Measurements from ENCODE around the gene SLC27A5. TPM values are rescaled to one million over a fixed set of nuclear protein-coding genes. Genes with fewer than 3 reads are reported as not detected.

SLC27A5 gene
- total and polyA plus RNA-seq, 2 experiments from 2014 or later: 3.6 to 5.1 TPM

GRCh38 chr19:58520257-58520599 is 8.4 kb upstream of the SLC27A5 start:
- Histone ChIP-seq H3K4me1 (ENCODE audit: insufficient read depth) (peaks cover 12% of the 10 kb centered on the region), H4K20me1 (ENCODE audit: insufficient read depth) (no peaks in the 10 kb centered on the region), H3K4me2 (ENCODE audit: unreplicated experiment) (peak overlapping the region; percentile 95), H3K9me3 (ENCODE audit: low read depth) (no peaks in the 10 kb centered on the region), H2AFZ (peak overlapping the region; percentile 85), H3K4me3 (peak overlapping the region; percentile 94), H3K79me2 (ENCODE audit: insufficient read depth) (peaks cover 36% of the 10 kb centered on the region), H3K27ac (peak overlapping the region; percentile 89), H3K36me3 (ENCODE audit: low read depth) (peaks cover 5% of the 10 kb centered on the region; the same call in 1 of the 2 replicates), H3K9me2 (ENCODE audit: insufficient read depth) (no peaks in the 10 kb centered on the region), H3F3A (ENCODE audit: insufficient read depth) (peaks cover 18% of the 10 kb centered on the region; the same call in 1 of the 2 replicates), H3K27me3 (replicated peaks; ENCODE audit: insufficient read depth) (no peaks in the 10 kb centered on the region), H3K9ac (peak overlapping the region; percentile 97)
- DNase-seq: no peak
- in situ Hi-C loops (cut with MboI): no loop called here
- TF ChIP-seq EZH2 (IDR thresholded peaks at IDR 0.05; ENCODE audit: insufficient read depth, poor library complexity, severe bottlenecking) (no peak), EZH2phosphoT487 (IDR thresholded peaks at IDR 0.05; ENCODE audit: insufficient read depth, low read depth) (no peak)
- WGBS, 2 experiments (ENCODE audit: low coverage in 1 of 2, low lambda C conversion rate in 2 of 2, missing lambda C conversion rate in 2 of 2): 1 to 2% methylated on average over 7 of the region's 7 CpGs

GRCh38 chr19:58519355-58520256 is 7.8 kb upstream of the SLC27A5 start, which contains the start of gene ZBTB45:
TSS of gene ZBTB45 (minus strand) at chr19:58519810. CDS start at chr19:58517673, 2,137 bp downstream.
- WGBS, 2 experiments (ENCODE audit: low coverage in 1 of 2, low lambda C conversion rate in 2 of 2, missing lambda C conversion rate in 2 of 2): 1% methylated on average over 50 to 85 of the region's 87 CpGs
- H4K20me1 ChIP-seq (ENCODE audit: insufficient read depth): no peaks in the 10 kb centered on the region
- H3K36me3 ChIP-seq (ENCODE audit: low read depth): peaks cover 5% of the 10 kb centered on the region; the same call in 1 of the 2 replicates
- H3K4me3 ChIP-seq: peak within 1 kb of the TSS; percentile 94
- peak within 1 kb of the TSS; percentile 85 for H2AFZ ChIP-seq
- H3K9ac ChIP-seq: peak within 1 kb of the TSS; percentile 97
- H3K4me2 ChIP-seq (ENCODE audit: unreplicated experiment): peak within 1 kb of the TSS; percentile 95
- H3K79me2 ChIP-seq (ENCODE audit: insufficient read depth): peaks cover 43% of the 10 kb centered on the region
- DNase-seq: peak; percentile 98
- TF ChIP-seq EZH2 (IDR thresholded peaks at IDR 0.05; ENCODE audit: insufficient read depth, poor library complexity, severe bottlenecking) (no peak), EZH2phosphoT487 (IDR thresholded peaks at IDR 0.05; ENCODE audit: insufficient read depth, low read depth) (no peak)
- no peaks in the 10 kb centered on the region for H3K9me3 ChIP-seq (ENCODE audit: low read depth)
- H3K4me1 ChIP-seq (ENCODE audit: insufficient read depth): peaks cover 12% of the 10 kb centered on the region
- peak within 1 kb of the TSS; percentile 89 for H3K27ac ChIP-seq
- in situ Hi-C loops (cut with MboI): no loop called here
- H3F3A ChIP-seq (ENCODE audit: insufficient read depth): peaks cover 18% of the 10 kb centered on the region; the same call in 1 of the 2 replicates
- no peaks in the 10 kb centered on the region for H3K27me3 ChIP-seq (replicated peaks; ENCODE audit: insufficient read depth)
- H3K9me2 ChIP-seq (ENCODE audit: insufficient read depth): no peaks in the 10 kb centered on the region

DNA sequence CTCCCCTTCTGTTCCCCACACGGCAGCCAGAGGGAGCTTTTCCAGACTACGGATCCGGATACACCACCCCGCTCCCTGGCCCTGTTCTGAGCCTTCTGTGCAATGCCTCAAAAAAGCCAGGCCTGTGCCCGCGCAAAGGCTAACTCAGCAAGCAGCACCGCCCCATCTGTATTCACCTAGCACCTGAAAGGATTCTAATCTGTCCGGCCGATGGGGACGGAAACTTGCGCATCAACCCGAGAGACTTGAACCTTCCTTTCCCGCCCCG is 7.2 kb upstream of the SLC27A5 start:
- WGBS, 2 experiments (ENCODE audit: low coverage in 1 of 2, low lambda C conversion rate in 2 of 2, missing lambda C conversion rate in 2 of 2): 0% methylated on average over 14 of the region's 14 CpGs
- H3K36me3 ChIP-seq (ENCODE audit: low read depth): peaks cover 5% of the 10 kb centered on the region; the same call in 1 of the 2 replicates
- H4K20me1 ChIP-seq (ENCODE audit: insufficient read depth): no peaks in the 10 kb centered on the region
- in situ Hi-C loops (cut with MboI): no loop called here
- no peaks in the 10 kb centered on the region for H3K9me2 ChIP-seq (ENCODE audit: insufficient read depth)
- H3F3A ChIP-seq (ENCODE audit: insufficient read depth): peaks cover 18% of the 10 kb centered on the region; the same call in 1 of the 2 replicates
- peak; percentile 91 for DNase-seq
- H3K9ac ChIP-seq: peak overlapping the region; percentile 97
- no peak for TF ChIP-seq EZH2phosphoT487 (IDR thresholded peaks at IDR 0.05; ENCODE audit: insufficient read depth, low read depth)
- no peak for TF ChIP-seq EZH2 (IDR thresholded peaks at IDR 0.05; ENCODE audit: insufficient read depth, poor library complexity, severe bottlenecking)
- H3K4me3 ChIP-seq: peak overlapping the region; percentile 94
- H3K4me1 ChIP-seq (ENCODE audit: insufficient read depth): peaks cover 12% of the 10 kb centered on the region
- peak overlapping the region; percentile 95 for H3K4me2 ChIP-seq (ENCODE audit: unreplicated experiment)
- H3K79me2 ChIP-seq (ENCODE audit: insufficient read depth): peaks cover 46% of the 10 kb centered on the region
- H3K9me3 ChIP-seq (ENCODE audit: low read depth): no peaks in the 10 kb centered on the region
- H3K27ac ChIP-seq: peak overlapping the region; percentile 89
- no peaks in the 10 kb centered on the region for H3K27me3 ChIP-seq (replicated peaks; ENCODE audit: insufficient read depth)
- H2AFZ ChIP-seq: peak overlapping the region; percentile 85

DNA sequence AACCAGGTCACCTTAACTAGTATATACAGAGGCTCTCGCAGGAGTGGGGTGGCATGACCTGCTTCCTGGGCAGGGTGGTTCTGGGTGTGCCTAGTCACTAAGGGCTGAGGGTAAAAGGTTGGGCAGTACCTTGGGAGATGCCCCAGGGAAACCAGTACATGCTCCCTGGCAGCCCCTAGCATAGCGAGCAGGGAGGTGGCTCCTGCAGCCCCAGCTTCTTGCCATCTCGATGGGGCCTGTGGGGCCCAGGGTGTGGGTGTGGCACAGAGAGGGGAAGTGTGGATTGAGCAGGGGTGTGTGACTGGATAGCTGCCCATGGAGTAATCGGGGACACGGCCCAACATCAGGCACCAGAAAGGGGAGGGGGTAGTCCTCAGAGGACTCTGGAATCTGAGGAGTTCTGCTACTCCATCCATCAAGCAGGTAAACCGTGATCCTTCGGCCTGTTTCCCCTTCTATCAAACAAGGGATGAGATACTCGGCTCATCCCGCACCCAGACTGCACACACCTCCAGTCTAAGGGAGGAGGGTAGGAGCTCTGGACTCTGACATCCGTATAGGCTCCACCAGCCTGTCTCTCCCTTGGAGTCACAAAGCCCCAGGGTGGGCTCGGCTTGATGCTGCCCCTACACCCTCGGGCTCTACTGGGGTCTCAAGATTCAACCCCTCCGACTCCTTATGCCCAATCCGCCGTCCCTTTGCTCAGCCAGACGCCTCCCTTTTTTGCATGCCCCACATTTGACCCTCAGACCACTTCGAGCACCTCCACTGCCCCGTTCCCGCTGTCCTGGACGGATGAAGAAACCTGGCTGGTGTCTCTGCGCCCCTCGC is 6.7 kb upstream of the SLC27A5 start:
- H3K9me3 ChIP-seq (ENCODE audit: low read depth): no peaks in the 10 kb centered on the region
- H4K20me1 ChIP-seq (ENCODE audit: insufficient read depth): no peaks in the 10 kb centered on the region
- H3K36me3 ChIP-seq (ENCODE audit: low read depth): peaks cover 5% of the 10 kb centered on the region; the same call in 1 of the 2 replicates
- H3K4me3 ChIP-seq: peak overlapping the region; percentile 94
- H3K27me3 ChIP-seq (replicated peaks; ENCODE audit: insufficient read depth): no peaks in the 10 kb centered on the region
- H2AFZ ChIP-seq: peak overlapping the region; percentile 85
- peak overlapping the region; percentile 89 for H3K27ac ChIP-seq
- H3F3A ChIP-seq (ENCODE audit: insufficient read depth): peaks cover 18% of the 10 kb centered on the region; the same call in 1 of the 2 replicates
- peak overlapping the region; percentile 97 for H3K9ac ChIP-seq
- no peaks in the 10 kb centered on the region for H3K9me2 ChIP-seq (ENCODE audit: insufficient read depth)
- WGBS, 2 experiments (ENCODE audit: low coverage in 1 of 2, low lambda C conversion rate in 2 of 2, missing lambda C conversion rate in 2 of 2): 8% methylated on average over 21 to 22 of the region's 22 CpGs
- in situ Hi-C loops (cut with MboI): no loop called here
- H3K79me2 ChIP-seq (ENCODE audit: insufficient read depth): peaks cover 46% of the 10 kb centered on the region
- TF ChIP-seq EZH2 (IDR thresholded peaks at IDR 0.05; ENCODE audit: insufficient read depth, poor library complexity, severe bottlenecking) (no peak), EZH2phosphoT487 (IDR thresholded peaks at IDR 0.05; ENCODE audit: insufficient read depth, low read depth) (no peak)
- peak overlapping the region; percentile 95 for H3K4me2 ChIP-seq (ENCODE audit: unreplicated experiment)
- DNase-seq: peak; percentile 30
- peaks cover 12% of the 10 kb centered on the region for H3K4me1 ChIP-seq (ENCODE audit: insufficient read depth)

Measured in GM23248 (cell line).